Measurements from ENCODE around the gene CTDSP2.
"Not testable (repeated sequence)": the region's sequence is repeated elsewhere in the genome, so short reads cannot be mapped to it uniquely, and the experiment has no call there.

The CTDSP2 gene

DNA sequence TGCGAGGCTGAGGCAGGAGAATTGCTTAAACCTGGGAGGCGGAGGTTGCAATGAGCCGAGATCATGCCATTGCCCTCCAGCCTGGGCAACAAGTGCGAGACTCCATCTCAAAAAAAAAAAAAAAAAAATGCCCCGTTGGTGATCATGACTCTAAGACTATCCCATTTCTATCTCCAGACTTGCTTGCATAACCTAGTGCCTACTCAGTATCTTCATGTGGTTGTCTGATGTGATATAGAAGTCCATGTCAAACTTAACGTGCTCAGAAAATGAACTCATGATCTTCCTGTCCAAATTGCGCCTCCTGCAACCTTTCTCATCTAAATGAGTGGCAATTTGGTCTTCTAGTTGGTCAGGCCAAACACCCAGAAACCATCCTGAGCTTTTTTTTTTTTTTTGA lies 68.6 kb downstream of the CTDSP2 start:
- no peak for DNase-seq

DNA sequence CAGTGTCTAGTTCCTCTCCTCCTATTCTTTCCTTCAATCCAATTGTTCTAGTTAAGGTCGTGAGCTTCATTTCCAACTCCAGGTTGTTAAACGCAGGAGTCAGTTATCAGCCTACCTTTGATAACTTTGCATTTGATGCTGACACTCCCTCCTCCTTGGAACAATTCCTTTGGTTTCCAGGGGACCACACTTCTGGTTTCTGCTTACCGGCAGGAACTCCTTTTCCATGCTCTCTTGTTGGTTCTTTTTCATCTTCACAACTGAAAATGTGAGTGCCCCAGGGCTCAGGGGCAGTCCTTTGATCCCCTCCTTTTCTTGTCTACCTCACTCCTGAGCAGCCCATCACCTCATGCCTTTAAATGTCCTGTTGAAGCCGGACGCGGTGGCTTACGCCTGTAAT lies 69.2 kb downstream of the CTDSP2 start:
- DNase-seq: no peak

DNA sequence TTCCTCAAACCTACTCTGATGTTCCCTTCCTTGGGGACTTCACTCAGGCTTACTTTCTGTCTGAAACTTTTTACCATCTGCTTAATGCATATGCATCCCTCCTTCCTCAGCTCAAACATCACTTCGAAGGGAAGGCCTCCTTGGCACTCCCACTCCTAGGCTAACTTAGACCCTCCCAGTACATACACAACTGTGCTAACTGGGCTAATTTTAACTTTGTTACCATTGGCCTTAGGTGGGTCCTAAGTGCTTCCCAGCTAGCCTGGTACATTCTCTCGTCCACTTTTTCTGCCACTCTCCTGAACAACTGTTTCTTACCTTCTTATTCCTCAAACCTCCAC lies 70.3 kb downstream of the CTDSP2 start:
- no peak for DNase-seq

DNA sequence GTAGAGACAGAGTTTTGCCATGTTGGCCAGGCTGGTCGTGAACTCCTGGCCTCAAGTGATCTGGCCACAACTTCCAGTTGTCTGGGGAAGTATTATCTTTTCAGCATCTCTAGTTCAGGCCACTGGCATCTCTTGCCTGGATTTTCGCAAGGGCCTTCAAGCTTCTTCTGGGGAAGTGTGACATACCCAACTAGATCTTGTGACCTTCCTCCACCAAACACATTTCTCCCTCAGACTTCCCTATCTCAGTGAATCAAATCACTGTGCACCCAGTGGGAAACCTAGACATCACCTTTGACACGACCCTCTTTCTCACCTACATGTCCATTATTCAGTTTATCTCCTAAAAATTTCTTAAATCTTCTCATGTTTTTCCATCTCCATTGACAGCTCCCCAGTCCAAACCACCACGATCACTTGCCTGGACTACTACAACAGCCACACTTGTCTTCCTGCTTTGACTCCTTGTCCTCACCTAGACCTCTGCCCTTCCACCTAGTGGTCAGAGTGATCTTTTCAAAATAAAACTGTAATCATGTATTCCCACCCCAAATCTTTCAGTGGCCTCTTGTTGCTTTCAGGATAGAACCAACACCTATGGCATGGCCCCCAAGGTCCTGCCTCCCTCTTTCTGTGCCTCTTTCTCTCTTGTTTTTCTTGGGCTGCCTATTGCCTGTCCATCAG lies 70.8 kb downstream of the CTDSP2 start:
- no peak for DNase-seq

DNA sequence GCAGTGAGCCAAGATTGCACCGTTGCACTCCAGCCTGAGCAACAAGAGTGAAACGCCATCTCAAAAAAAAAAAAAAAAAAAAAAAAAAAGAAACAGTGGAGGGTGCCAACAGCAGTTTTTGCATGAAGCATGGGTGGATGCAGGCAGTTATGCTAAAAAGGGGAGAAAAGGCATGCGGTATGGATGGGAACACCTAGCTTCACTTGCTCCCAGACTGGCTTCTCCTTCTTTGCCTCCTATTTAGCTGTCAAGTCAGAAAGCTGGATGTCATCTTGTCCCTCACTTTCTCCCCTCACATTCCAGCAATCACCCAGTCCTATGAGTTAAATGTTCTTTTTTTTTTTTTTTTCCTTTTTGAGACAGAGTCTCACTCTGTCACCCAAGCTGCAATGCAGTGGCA lies 71.5 kb downstream of the CTDSP2 start:
- no peak for DNase-seq

DNA sequence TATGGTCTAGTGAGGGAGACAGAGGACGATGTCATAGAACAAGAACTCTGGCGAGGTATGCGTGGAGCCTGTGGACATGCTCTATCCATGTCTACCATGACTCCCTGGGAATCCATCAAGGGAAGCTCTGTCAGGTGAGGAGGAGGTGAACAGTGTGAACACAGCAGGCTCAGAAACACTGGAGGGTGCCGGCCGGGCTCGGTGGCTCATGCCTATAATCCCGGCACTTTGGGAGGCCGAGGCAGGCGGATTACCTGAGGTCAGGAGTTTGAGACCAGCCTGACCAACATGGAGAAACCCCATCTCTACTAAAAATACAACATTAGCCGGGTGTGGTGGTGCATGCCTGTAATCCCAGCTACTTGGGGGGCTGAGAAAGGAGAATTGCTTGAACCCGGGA lies 71.9 kb downstream of the CTDSP2 start:
- not testable (repeated sequence) for DNase-seq

DNA sequence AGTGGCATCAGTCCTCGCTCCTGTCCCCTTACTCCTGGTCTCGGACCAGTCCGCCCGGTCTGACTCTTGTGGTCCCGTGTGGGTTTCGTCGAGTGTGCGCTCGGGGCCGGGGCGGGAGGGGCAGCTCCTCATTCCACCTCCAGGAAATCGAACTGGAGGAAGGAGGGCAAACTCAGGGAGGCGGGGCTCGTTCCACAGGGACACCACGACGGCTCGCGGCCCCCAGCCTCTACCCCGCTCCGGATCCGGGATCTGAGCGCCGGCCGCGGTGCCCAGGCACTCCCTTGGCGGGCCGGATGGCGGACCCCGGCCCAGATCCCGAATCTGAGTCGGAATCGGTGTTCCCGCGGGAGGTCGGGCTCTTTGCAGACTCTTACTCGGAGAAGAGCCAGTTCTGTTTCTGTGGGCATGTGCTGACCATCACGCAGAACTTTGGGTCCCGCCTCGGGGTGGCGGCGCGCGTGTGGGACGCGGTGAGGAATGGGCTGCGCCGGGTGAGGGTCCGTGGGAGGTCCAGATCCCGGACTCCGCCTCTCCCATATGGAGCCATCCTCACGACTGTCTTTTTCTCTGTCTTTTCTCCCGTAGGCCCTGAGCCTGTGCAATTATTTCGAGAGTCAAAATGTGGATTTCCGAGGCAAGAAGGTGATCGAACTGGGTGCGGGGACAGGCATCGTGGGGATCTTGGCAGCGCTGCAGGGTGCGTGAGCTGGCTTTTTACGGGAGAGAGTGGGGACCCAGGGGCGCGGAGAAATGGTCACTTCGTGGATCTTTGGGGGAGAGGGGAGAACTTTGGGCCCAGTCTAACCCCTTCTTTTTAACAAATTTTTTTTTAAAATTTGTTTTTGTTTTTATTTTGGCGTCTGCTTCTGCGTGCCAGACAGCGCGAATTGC lies 73.9 kb downstream of the CTDSP2 start, which contains the start of gene EEF1AKMT3:
TSS of gene EEF1AKMT3 (plus strand) at position 186 of the 894 bp plus-strand sequence. CDS start at position 297, 111 bp downstream.
- no peak for DNase-seq

DNA sequence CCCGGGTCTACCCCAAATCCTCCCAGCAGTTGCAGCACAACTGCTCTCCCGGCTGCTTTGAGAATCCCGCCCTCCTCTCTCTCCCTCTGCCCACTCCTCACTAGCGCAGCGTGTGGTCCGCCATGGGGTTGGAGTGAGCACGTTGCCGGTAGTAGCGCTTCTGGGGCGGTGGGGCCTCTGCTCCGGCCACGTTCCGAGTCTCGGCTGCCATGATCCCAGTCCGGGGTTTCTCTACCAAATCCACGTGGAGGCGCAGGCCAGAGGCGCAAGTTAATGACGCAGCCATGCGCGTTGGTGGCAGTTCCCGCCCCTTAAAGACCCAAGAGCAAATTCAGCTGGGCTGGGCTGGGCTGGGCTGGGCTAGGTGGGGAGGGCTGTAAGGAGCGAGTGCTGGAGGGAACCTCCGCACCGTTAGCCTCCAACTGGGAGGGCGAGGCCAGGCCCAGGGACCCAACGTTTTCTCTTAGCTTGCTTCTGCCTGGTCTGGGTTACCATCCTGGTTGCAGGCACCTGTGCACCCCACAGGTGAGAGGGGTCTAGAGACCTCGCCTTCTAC lies 74.6 kb downstream of the CTDSP2 start, which contains the start of gene METTL1:
TSS of gene METTL1 (minus strand) at position 233 of the 556 bp plus-strand sequence. CDS start at position 211, 22 bp downstream.
- DNase-seq: peak; percentile 92

DNA sequence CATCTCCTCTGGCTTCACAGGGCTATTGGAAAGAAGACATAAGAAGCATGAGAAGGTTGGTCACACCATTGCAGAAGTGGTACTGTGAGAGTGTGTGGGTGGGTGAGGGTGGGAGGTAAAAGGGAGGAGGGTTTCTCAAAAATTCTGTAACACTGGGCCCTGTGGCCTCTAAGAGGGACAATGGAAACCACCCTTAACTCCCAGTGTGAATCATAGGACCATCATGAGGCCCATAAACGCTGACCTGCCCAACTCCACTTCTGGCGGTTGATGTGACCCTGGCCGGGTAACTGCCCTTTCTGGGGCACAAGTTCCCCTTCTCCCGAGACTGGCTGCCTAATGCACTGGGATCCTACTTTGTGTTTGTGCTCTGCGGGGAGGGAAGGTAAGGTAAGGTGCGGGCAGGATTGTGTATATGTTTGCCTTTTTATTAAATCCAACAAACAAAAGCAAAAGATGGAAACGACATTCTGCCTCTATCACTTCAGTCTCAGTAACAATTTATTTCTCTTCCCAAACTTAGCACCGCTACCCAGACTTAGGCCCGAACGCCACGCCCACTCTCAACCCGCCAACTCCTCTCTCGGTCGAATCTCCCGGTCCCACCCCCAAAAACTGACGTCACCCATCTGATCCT lies 75.2 kb downstream of the CTDSP2 start:
- peak; percentile 85 for DNase-seq

DNA sequence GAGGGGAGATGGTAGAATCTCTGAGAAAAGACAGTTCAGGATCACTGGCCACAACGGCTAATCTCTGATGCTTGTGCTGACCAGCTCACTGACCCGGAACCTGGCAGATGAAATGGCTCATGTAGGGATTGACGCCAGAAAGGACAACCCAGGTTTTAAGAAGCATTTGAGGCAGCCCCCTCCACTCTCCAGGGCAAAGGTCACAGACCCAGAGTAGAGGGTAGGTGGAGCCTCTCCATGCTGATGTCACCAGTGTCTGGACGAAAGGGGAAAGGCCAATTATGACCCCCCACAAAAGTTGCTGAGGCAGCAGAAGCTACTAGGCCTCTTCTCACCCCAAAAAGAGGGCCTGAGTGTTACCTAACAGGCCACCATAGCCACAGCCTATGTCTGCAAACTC lies 75.8 kb downstream of the CTDSP2 start:
- no peak for DNase-seq

Data from CD4-positive, alpha-beta T cell treated with Interleukin-10 for 1 hour (primary cell).